Neural cell (in vitro differentiated cells): Measurements from ENCODE around the gene FASTKD1. TPM values are rescaled to one million over a fixed set of nuclear protein-coding genes. Genes with fewer than 3 reads are reported as not detected.

Source experiments
- H2AFZ ChIP-seq: fragments of 200-600, 300-800 bp; sonication (generic), shearing (Covaris generic); 2 replicates; pipeline ENCODE4 v1.6.0; 2014; ENCODE audit warnings: low read depth, mild to moderate bottlenecking, antibody characterized with exemption, low read length, moderate library complexity
- H3F3A ChIP-seq: fragments of 200-600 bp; shearing (Covaris generic); 2 replicates; pipeline ENCODE4 v1.6.1; 2016; ENCODE audit warnings: mild to moderate bottlenecking, moderate library complexity, mixed read lengths, antibody characterized with exemption, low read length; ENCODE audit not compliant: insufficient read depth, poor library complexity, severe bottlenecking
- H3K27ac ChIP-seq: fragments of 200-600, 300-800 bp; sonication (generic), shearing (Covaris generic); 2 replicates; pipeline ENCODE4 v1.5.1; 2014; ENCODE audit warnings: mild to moderate bottlenecking, low read length, moderate library complexity
- H3K27me3 ChIP-seq: fragments of 300-800, 200-600 bp; sonication (generic), shearing (Covaris generic); 2 replicates; pipeline ENCODE4 v1.6.0; 2014; ENCODE audit warnings: mild to moderate bottlenecking, low read depth, low read length, moderate library complexity; ENCODE audit not compliant: insufficient read depth
- H3K36me3 ChIP-seq: fragments of 300-800, 200-600 bp; sonication (generic), shearing (Covaris generic); 2 replicates; pipeline ENCODE4 v1.5.1; 2014; ENCODE audit warnings: mild to moderate bottlenecking, antibody characterized with exemption, low read length, moderate library complexity; ENCODE audit not compliant: insufficient read depth
- H3K4me2 ChIP-seq: fragments of 300-800, 200-600 bp; sonication (generic), shearing (Covaris generic); 2 replicates; pipeline ENCODE4 v1.6.0; 2014; ENCODE audit warnings: mild to moderate bottlenecking, low read length
- H3K4me3 ChIP-seq: fragments of 300-800, 200-600 bp; sonication (generic), shearing (Covaris generic); 2 replicates; pipeline ENCODE4 v1.5.1; 2014; ENCODE audit warnings: mild to moderate bottlenecking, low read length, moderate library complexity
- H3K79me2 ChIP-seq: fragments of 200-600 bp; shearing (Covaris generic); replicated peaks from 2 replicates; pipeline ENCODE4 v1.6.0; 2014; ENCODE audit warnings: mild to moderate bottlenecking, low read length, moderate library complexity; ENCODE audit not compliant: insufficient read depth
- H3K9ac ChIP-seq: fragments of 300-800, 200-600 bp; sonication (generic), shearing (Covaris generic); 2 replicates; pipeline ENCODE4 v1.6.1; 2016; ENCODE audit warnings: mild to moderate bottlenecking, low read length, mixed read lengths
- H3K9me2 ChIP-seq: fragments of 200-600 bp; shearing (Covaris generic); 2 replicates; pipeline ENCODE4 v1.6.1; 2016; ENCODE audit warnings: mild to moderate bottlenecking, low read length, mixed read lengths; ENCODE audit not compliant: insufficient read depth
- H3K9me3 ChIP-seq: fragments of 200-600, 300-800 bp; sonication (generic), shearing (Covaris generic); 2 replicates; pipeline ENCODE4 v1.6.1; 2016; ENCODE audit warnings: mild to moderate bottlenecking, mixed run types, low read length, moderate library complexity, mixed read lengths
- H4K20me1 ChIP-seq: fragments of 200-600 bp; shearing (Covaris generic); 2 replicates; pipeline ENCODE4 v1.6.1; 2016; ENCODE audit warnings: mild to moderate bottlenecking, mixed run types; ENCODE audit not compliant: insufficient read depth
- CTCF ChIP-seq: fragments of 450-650 bp; IDR thresholded peaks from 2 replicates; pipeline ENCODE4 v1.5.1; 2014; ENCODE audit warnings: antibody characterized with exemption, mild to moderate bottlenecking, moderate library complexity; ENCODE audit not compliant: poor library complexity, severe bottlenecking
- EP300 ChIP-seq: fragments of 450-650 bp; conservative IDR thresholded peaks from 2 replicates; pipeline ENCODE4 v1.6.1; 2014; ENCODE audit warnings: antibody characterized with exemption, mild to moderate bottlenecking, moderate library complexity; ENCODE audit not compliant: poor library complexity, severe bottlenecking
- EZH2 ChIP-seq: fragments of 200-600, 300-800 bp; shearing (Covaris generic), sonication (generic); IDR thresholded peaks from 2 replicates; pipeline ENCODE4 v1.6.1; 2014; ENCODE audit warnings: antibody characterized with exemption, low read length, borderline replicate concordance, mild to moderate bottlenecking; ENCODE audit not compliant: insufficient read depth, poor library complexity, severe bottlenecking
- MXI1 ChIP-seq: fragments of 450-650 bp; conservative IDR thresholded peaks from 2 replicates; pipeline ENCODE4 v1.6.1; 2014; ENCODE audit warnings: antibody characterized with exemption, mild to moderate bottlenecking; ENCODE audit not compliant: poor library complexity, severe bottlenecking
- POLR2AphosphoS5 ChIP-seq: IDR thresholded peaks from 2 replicates; pipeline ENCODE4 v1.6.1; 2012
- RAD21 ChIP-seq: fragments of 450-650 bp; conservative IDR thresholded peaks from 2 replicates; pipeline ENCODE4 v1.6.1; 2014; ENCODE audit warnings: antibody characterized with exemption, mild to moderate bottlenecking, moderate library complexity
- REST ChIP-seq: IDR thresholded peaks from 2 replicates; pipeline ENCODE4 v1.6.1; 2012; ENCODE audit warnings: borderline replicate concordance
- SMC3 ChIP-seq: fragments of 450-650 bp; conservative IDR thresholded peaks from 2 replicates; pipeline ENCODE4 v1.6.1; 2014; ENCODE audit warnings: antibody characterized with exemption, mild to moderate bottlenecking, moderate library complexity; ENCODE audit not compliant: poor library complexity
- TAF1 ChIP-seq: IDR thresholded peaks from 2 replicates; pipeline ENCODE4 v1.6.1; 2012; ENCODE audit warnings: low read depth
- polyA plus RNA-seq: library from polyadenylated mRNA; depleted of rRNA; stranded (reverse); fragments of >200 nt; gene quantifications from 2 replicates; pipeline ENCODE4 v1.2.3, GENCODE V29; 2014

Gene FASTKD1
- polyA plus RNA-seq, 1 donor from 2014 or later, result 50.3 TPM

- H3K9me3 ChIP-seq, result no peaks in the 10 kb centered on the region
- H3K27ac ChIP-seq, result peak overlapping the region; percentile 83
- no peaks in the 10 kb centered on the region for H3K27me3 ChIP-seq
- no peaks in the 10 kb centered on the region for H4K20me1 ChIP-seq
- H3K4me3 ChIP-seq, result peak overlapping the region; percentile 48
- H3K79me2 ChIP-seq, result no peaks in the 10 kb centered on the region
- H3K36me3 ChIP-seq, result peaks cover 3% of the 10 kb centered on the region
- no peak overlapping the region for H3K4me2 ChIP-seq
- H3K9me2 ChIP-seq, result no peaks in the 10 kb centered on the region
- H3K9ac ChIP-seq, result no peak overlapping the region
- no peak overlapping the region for H2AFZ ChIP-seq
- no peak for TF ChIP-seq EZH2
- no peak for TF ChIP-seq RAD21
- no peak for TF ChIP-seq TAF1
- TF ChIP-seq MXI1, result no peak
- TF ChIP-seq CTCF, result no peak
- TF ChIP-seq POLR2AphosphoS5, result no peak
- TF ChIP-seq REST, result no peak
- no peak for TF ChIP-seq EP300
- TF ChIP-seq SMC3, result no peak
- no peaks in the 10 kb centered on the region for H3F3A ChIP-seq
These were observed 47.2 kb downstream of the FASTKD1 start for GRCh38 chr2:169526451-169526850.

GRCh38 chr2:169525434-169525833 is 48.2 kb downstream of the FASTKD1 start:
- peaks cover 3% of the 10 kb centered on the region for H3K36me3 ChIP-seq
- no peaks in the 10 kb centered on the region for H3F3A ChIP-seq
- peak overlapping the region; percentile 83 for H3K27ac ChIP-seq
- no peaks in the 10 kb centered on the region for H4K20me1 ChIP-seq
- no peaks in the 10 kb centered on the region for H3K27me3 ChIP-seq
- H3K9ac ChIP-seq, result peak overlapping the region; percentile 35
- peak overlapping the region; percentile 25 for H3K4me2 ChIP-seq
- H2AFZ ChIP-seq, result no peak overlapping the region
- TF ChIP-seq SMC3, result no peak
- TF ChIP-seq MXI1, result no peak
- TF ChIP-seq EP300, result no peak
- TF ChIP-seq RAD21, result no peak
- no peak for TF ChIP-seq REST
- no peak for TF ChIP-seq POLR2AphosphoS5
- TF ChIP-seq CTCF, result no peak
- no peak for TF ChIP-seq TAF1
- TF ChIP-seq EZH2, result no peak
- H3K4me3 ChIP-seq, result peak overlapping the region; percentile 48
- no peaks in the 10 kb centered on the region for H3K9me3 ChIP-seq
- H3K9me2 ChIP-seq, result no peaks in the 10 kb centered on the region
- no peaks in the 10 kb centered on the region for H3K79me2 ChIP-seq
